Type B pancreatic cell (in vitro differentiated cells): ENCODE measurements around the gene SMARCB1. TPM values are rescaled to one million over a fixed set of nuclear protein-coding genes. Genes with fewer than 3 reads are reported as not detected.
A peak's percentile ranks its signal among the peaks of the same experiment; 100 is the strongest.

Experiments
- DNase-seq: peaks from one replicate; pipeline ENCODE4 v3.0.0; 2021; ENCODE audit warnings: mixed read lengths; ENCODE audit not compliant: unreplicated experiment; ENCODE audit errors: extremely low spot score
- H3K27ac Mint-ChIP-seq: 2 replicates; pipeline ENCODE4 v1.8.0; 2021; ENCODE audit warnings: mild to moderate bottlenecking, mixed read lengths
- H3K27me3 Mint-ChIP-seq: 2 replicates; pipeline ENCODE4 v1.8.0; 2021; ENCODE audit warnings: mixed read lengths
- H3K36me3 Mint-ChIP-seq: 2 replicates; pipeline ENCODE4 v1.8.0; 2021; ENCODE audit warnings: mixed read lengths
- H3K4me1 Mint-ChIP-seq: one replicate; pipeline ENCODE4 v1.8.0; 2021; ENCODE audit warnings: mixed read lengths; ENCODE audit not compliant: unreplicated experiment
- H3K4me3 Mint-ChIP-seq: 2 replicates; pipeline ENCODE4 v1.8.0; 2021; ENCODE audit warnings: mild to moderate bottlenecking, mixed read lengths
- H3K9me3 Mint-ChIP-seq: 2 replicates; pipeline ENCODE4 v1.8.0; 2021; ENCODE audit warnings: mixed read lengths
- CTCF ChIP-seq: fragments of 200-600 bp; sonication (generic); conservative IDR thresholded peaks from 2 replicates; pipeline ENCODE4 v1.5.0; 2021; ENCODE audit warnings: antibody characterized with exemption, mild to moderate bottlenecking
- total RNA-seq: library from RNA; stranded (reverse); gene quantifications from 2 replicates; pipeline ENCODE4 v1.2.1, GENCODE V29; 2021; ENCODE audit warnings: low replicate concordance

The SMARCB1 gene
- total RNA-seq, 1 donor from 2014 or later = 159 TPM

GRCh38 chr22:23778577-23778900 lies 8.2 kb upstream of the SMARCB1 start:
- no peak for TF ChIP-seq CTCF
- DNase-seq = no peak

GRCh38 chr22:23779083-23779482 lies 7.7 kb upstream of the SMARCB1 start:
- H3K27ac Mint-ChIP-seq = no peak overlapping the region
- no peak for TF ChIP-seq CTCF
- no peaks in the 10 kb centered on the region for H3K9me3 Mint-ChIP-seq
- H3K27me3 Mint-ChIP-seq = no peaks in the 10 kb centered on the region
- H3K36me3 Mint-ChIP-seq = no peaks in the 10 kb centered on the region
- H3K4me1 Mint-ChIP-seq = peaks cover 20% of the 10 kb centered on the region
- DNase-seq = no peak
- H3K4me3 Mint-ChIP-seq = no peak overlapping the region

More at GRCh38 chr22:23778577-23778900, 8.2 kb upstream of the SMARCB1 start:
- Mint-ChIP-seq H3K27ac (no peak overlapping the region), H3K36me3 (no peaks in the 10 kb centered on the region), H3K27me3 (peaks cover under 1% of the 10 kb centered on the region), H3K4me3 (no peak overlapping the region), H3K9me3 (no peaks in the 10 kb centered on the region), H3K4me1 (peaks cover 22% of the 10 kb centered on the region)

- H3K4me1 Mint-ChIP-seq = peaks cover 17% of the 10 kb centered on the region
- no peaks in the 10 kb centered on the region for H3K9me3 Mint-ChIP-seq
- TF ChIP-seq CTCF = no peak
- H3K36me3 Mint-ChIP-seq = no peaks in the 10 kb centered on the region
- no peak overlapping the region for H3K4me3 Mint-ChIP-seq
- DNase-seq = no peak
- peak overlapping the region; percentile 24 for H3K27ac Mint-ChIP-seq
- no peaks in the 10 kb centered on the region for H3K27me3 Mint-ChIP-seq
These were observed 7.0 kb upstream of the SMARCB1 start for GRCh38 chr22:23779731-23780130.

GRCh38 chr22:23780146-23780748 lies 6.5 kb upstream of the SMARCB1 start:
- no peaks in the 10 kb centered on the region for H3K9me3 Mint-ChIP-seq
- H3K4me1 Mint-ChIP-seq = peaks cover 15% of the 10 kb centered on the region
- no peak for TF ChIP-seq CTCF
- H3K36me3 Mint-ChIP-seq = no peaks in the 10 kb centered on the region
- DNase-seq = no peak
- H3K27me3 Mint-ChIP-seq = no peaks in the 10 kb centered on the region
- no peak overlapping the region for H3K27ac Mint-ChIP-seq
- H3K4me3 Mint-ChIP-seq = no peak overlapping the region

- Mint-ChIP-seq H3K9me3 (no peaks in the 10 kb centered on the region), H3K4me1 (peaks cover 10% of the 10 kb centered on the region), H3K36me3 (no peaks in the 10 kb centered on the region), H3K27me3 (no peaks in the 10 kb centered on the region), H3K27ac (no peak overlapping the region), H3K4me3 (no peak overlapping the region)
- no peak for TF ChIP-seq CTCF
- DNase-seq = no peak
These were observed 5.7 kb upstream of the SMARCB1 start for GRCh38 chr22:23781065-23781464.
